ENCODE measurements around the gene RER1.

RER1 gene

DNA sequence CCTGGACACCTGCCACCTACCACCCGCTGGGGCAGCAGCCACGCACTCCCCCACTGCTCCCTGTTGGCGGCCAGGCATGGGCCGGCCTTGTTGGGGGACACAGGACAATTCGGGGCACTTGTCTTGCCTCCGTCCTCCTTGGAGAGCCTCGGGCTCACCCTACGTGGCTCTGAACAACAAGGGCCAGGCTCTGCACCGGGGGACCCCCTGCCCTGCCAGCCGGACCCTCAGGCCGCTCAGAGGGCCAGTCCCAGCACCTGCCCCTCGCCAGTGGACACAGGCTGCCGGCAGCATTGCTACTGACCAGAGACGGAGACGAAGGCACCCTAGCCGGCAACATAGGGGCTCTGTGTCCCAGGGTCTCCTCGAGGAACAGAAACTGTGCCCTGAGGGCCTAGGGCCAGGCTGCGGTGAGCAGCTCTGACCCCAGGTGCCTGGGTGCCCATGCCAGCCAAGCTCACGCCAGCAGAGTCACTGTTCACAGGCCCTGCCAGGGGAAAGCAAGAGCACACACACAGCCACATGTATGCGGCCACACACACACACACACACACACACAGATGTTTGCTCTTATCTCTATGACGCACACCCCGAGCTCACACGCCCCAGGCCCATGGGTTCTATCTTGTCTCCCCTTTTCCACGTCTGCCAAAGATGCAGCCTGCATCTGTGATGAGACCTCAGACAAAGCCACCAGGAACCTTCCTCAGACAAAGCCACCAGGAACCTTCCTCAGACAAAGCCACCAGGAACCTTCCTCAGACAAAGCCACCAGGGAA is 46.2 kb upstream of the RER1 start:
- DNase-seq: no peak
- Histone ChIP-seq H3K27me3 (ENCODE audit: insufficient read depth, low read depth, severe bottlenecking) (no peaks in the 10 kb centered on the region), H3K4me3 (ENCODE audit: low read depth, low read length) (no peak overlapping the region), H3K27ac (no peak overlapping the region), H3K9me3 (ENCODE audit: severe bottlenecking) (no peaks in the 10 kb centered on the region), H3K36me3 (no peaks in the 10 kb centered on the region)
- TF ChIP-seq, protein P1, sequence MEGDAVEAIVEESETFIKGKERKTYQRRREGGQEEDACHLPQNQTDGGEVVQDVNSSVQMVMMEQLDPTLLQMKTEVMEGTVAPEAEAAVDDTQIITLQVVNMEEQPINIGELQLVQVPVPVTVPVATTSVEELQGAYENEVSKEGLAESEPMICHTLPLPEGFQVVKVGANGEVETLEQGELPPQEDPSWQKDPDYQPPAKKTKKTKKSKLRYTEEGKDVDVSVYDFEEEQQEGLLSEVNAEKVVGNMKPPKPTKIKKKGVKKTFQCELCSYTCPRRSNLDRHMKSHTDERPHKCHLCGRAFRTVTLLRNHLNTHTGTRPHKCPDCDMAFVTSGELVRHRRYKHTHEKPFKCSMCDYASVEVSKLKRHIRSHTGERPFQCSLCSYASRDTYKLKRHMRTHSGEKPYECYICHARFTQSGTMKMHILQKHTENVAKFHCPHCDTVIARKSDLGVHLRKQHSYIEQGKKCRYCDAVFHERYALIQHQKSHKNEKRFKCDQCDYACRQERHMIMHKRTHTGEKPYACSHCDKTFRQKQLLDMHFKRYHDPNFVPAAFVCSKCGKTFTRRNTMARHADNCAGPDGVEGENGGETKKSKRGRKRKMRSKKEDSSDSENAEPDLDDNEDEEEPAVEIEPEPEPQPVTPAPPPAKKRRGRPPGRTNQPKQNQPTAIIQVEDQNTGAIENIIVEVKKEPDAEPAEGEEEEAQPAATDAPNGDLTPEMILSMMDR (IDR thresholded peaks at IDR 0.05; ENCODE audit: low read depth, low read length): no peak

DNA sequence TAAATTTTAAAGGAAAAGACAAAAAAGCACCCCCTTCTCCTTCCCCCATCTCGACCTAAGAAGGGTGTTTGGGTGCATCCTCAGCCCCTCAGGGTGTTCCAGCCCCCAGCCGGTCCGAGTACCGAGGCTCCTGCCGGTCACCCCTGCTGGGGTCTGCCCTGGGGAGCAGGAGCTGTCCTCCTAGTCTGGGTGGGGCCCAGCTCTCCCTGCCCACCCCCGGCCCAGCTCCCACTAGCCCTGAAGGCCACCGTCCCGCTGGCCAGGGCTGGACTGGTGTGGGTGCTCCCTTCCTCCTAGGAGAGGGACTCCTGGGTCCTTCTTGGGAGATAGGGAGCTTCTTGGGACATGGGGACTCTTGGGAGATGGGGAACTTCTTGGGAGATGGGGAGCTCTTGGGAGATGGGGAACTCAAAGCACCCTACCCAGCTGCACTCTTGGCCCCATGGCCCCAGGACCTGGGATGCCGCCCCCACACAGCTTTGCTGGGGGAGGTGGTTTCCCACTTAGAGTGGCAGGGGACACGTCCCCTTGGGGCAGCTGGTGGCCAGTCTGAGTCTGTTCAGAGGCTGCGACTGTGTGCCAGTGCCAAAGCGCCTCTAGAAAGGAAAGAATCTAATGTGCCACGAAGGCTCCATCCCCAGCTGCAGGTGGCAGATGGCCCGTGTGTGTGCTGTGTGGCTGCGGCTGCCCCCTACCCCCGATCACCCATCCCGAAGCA is 44.8 kb upstream of the RER1 start:
- Histone ChIP-seq H3K4me3 (ENCODE audit: low read depth, low read length) (no peak overlapping the region), H3K27ac (no peak overlapping the region), H3K9me3 (ENCODE audit: severe bottlenecking) (no peaks in the 10 kb centered on the region), H3K27me3 (ENCODE audit: insufficient read depth, low read depth, severe bottlenecking) (no peaks in the 10 kb centered on the region), H3K36me3 (no peaks in the 10 kb centered on the region)
- DNase-seq: no peak
- TF ChIP-seq, protein P1 (IDR thresholded peaks at IDR 0.05; ENCODE audit: low read depth, low read length): no peak

DNA sequence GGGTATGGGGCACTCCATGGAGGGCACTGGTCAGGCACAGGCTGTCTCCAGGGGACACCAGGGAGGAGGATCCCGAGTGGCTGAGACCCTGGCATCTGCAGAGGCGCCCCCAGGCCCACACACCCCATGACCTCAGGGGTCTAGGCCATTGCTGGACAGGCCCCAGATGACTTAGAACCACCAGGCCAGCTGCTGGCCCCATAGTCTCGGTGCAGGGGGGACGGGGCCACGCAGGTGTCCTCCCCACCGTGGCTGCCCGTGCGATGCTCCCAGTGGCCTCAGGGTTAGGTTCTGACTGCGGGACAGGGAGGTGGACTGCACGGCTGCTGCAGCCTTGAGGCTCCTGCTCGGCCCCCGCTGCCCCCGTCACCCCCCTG is 44.2 kb upstream of the RER1 start:
- TF ChIP-seq, protein P1 (IDR thresholded peaks at IDR 0.05; ENCODE audit: low read depth, low read length): no peak

DNA sequence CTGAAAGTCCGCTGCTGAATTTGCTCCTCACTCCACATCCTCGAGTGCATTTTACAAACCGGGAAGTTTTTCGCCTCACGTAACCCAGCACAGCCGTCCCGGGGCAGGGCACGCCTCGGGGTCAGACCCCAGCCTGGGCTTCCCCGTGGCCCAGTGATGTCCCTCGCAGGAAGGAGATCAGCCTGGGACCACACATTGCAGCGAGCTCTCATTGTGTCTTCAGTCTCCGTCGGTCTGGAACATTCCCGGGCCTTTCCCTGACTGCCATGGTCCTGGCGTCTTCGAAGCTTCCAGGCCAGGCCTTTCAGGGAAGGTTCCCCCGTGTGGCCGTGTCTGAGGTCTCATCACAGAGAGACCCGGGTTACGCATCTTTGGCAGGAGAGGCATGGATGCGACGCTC is 43.7 kb upstream of the RER1 start:
- no peak overlapping the region for H3K4me3 ChIP-seq (ENCODE audit: low read depth, low read length)
- H3K36me3 ChIP-seq: no peaks in the 10 kb centered on the region
- TF ChIP-seq, protein P1 (IDR thresholded peaks at IDR 0.05; ENCODE audit: low read depth, low read length): no peak
- H3K9me3 ChIP-seq (ENCODE audit: severe bottlenecking): no peaks in the 10 kb centered on the region
- DNase-seq: no peak
- no peaks in the 10 kb centered on the region for H3K27me3 ChIP-seq (ENCODE audit: insufficient read depth, low read depth, severe bottlenecking)
- H3K27ac ChIP-seq: no peak overlapping the region

More for the DNA sequence above, 44.2 kb upstream of the RER1 start:
- Histone ChIP-seq H3K4me3 (ENCODE audit: low read depth, low read length) (no peak overlapping the region), H3K27me3 (ENCODE audit: insufficient read depth, low read depth, severe bottlenecking) (no peaks in the 10 kb centered on the region), H3K27ac (no peak overlapping the region), H3K9me3 (ENCODE audit: severe bottlenecking) (no peaks in the 10 kb centered on the region), H3K36me3 (no peaks in the 10 kb centered on the region)
- DNase-seq: no peak

DNA sequence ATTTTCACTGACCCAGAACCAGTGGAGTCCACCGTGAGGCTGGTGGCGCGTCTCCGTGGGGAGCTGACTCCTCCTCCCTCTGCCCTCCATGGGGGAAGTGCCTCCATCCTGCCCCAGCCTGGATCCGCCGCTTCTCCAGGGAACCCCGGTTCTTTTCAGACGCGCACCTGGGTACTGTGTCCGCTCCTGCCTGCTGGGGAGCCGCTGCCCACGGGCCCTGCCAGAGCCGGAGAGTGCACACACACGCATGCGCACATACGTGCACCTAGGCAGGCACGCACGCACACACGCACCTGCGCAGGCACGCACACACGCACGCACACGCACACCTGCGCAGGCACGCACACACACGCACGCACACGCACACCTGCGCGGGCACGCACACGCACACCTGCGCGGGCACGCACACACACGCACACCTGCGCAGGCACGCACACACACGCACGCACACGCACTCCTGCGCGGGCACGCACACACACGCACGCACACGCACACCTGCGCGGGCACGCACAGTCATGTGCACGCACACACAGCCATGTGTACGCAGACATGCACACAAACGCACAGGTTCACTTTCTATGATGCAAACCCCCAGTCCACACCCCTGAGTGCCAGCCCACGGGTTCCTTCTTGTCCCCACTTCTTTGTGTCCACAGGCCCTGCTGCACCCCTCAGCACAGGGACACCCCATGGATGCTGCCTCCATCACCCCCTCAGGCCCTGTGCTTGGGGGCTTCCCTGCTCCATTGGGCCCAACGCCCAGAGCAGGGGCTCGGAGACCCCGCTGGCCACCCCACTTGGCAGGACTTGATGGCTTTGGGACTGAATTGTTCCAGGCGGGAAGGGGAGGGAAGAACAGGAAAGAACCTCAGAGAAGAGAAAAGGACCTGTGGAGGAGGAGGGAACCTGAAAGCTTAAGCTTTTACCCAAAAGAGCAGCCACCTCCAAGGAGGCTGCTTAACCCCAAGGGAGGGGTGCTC is 43.0 kb upstream of the RER1 start:
- DNase-seq: no peak
- H3K27me3 ChIP-seq (ENCODE audit: insufficient read depth, low read depth, severe bottlenecking): no peaks in the 10 kb centered on the region
- H3K36me3 ChIP-seq: no peaks in the 10 kb centered on the region
- H3K9me3 ChIP-seq (ENCODE audit: severe bottlenecking): no peaks in the 10 kb centered on the region
- H3K27ac ChIP-seq: no peak overlapping the region
- H3K4me3 ChIP-seq (ENCODE audit: low read depth, low read length): no peak overlapping the region
- TF ChIP-seq, protein P1 (IDR thresholded peaks at IDR 0.05; ENCODE audit: low read depth, low read length): no peak

Data from WERI-Rb-1 (cell line).